Measurements from ENCODE around the gene ASXL2.
"Not testable (repeated sequence)": the region's sequence is repeated elsewhere in the genome, so short reads cannot be mapped to it uniquely, and the experiment has no call there.

The ASXL2 gene

GRCh38 chr2:25831746-25832449 lies 46.4 kb downstream of the ASXL2 start:
- DNase-seq (ENCODE audit: low read depth) = no peak
- no peak for TF ChIP-seq CTCF (IDR thresholded peaks at IDR 0.05; ENCODE audit: low read depth, low read length, missing control alignments)
- H3K4me3 ChIP-seq (ENCODE audit: low read depth, low read length) = no peak overlapping the region
- in situ Hi-C loops (cut with HindIII; ENCODE audit: low sequenced_read_pairs) = no loop called here

GRCh38 chr2:25829828-25830227 lies 48.5 kb downstream of the ASXL2 start:
- in situ Hi-C loops (cut with HindIII; ENCODE audit: low sequenced_read_pairs) = no loop called here
- no peak for TF ChIP-seq CTCF (IDR thresholded peaks at IDR 0.05; ENCODE audit: low read depth, low read length, missing control alignments)
- no peak overlapping the region for H3K4me3 ChIP-seq (ENCODE audit: low read depth, low read length)
- no peak for DNase-seq (ENCODE audit: low read depth)

GRCh38 chr2:25829377-25829704 lies 48.9 kb downstream of the ASXL2 start:
- DNase-seq (ENCODE audit: low read depth) = no peak
- in situ Hi-C loops (cut with HindIII; ENCODE audit: low sequenced_read_pairs) = no loop called here
- TF ChIP-seq CTCF (IDR thresholded peaks at IDR 0.05; ENCODE audit: low read depth, low read length, missing control alignments) = no peak
- no peak overlapping the region for H3K4me3 ChIP-seq (ENCODE audit: low read depth, low read length)

- DNase-seq (ENCODE audit: low read depth); in situ Hi-C loops (cut with HindIII; ENCODE audit: low sequenced_read_pairs): not testable (repeated sequence)
Measured at GRCh38 chr2:25828532-25829376, 49.5 kb downstream of the ASXL2 start.

GRCh38 chr2:25825238-25825637 lies 53.0 kb downstream of the ASXL2 start:
- TF ChIP-seq CTCF (IDR thresholded peaks at IDR 0.05; ENCODE audit: low read depth, low read length, missing control alignments) = no peak
- in situ Hi-C loops (cut with HindIII; ENCODE audit: low sequenced_read_pairs) = no loop called here
- no peak for DNase-seq (ENCODE audit: low read depth)
- H3K4me3 ChIP-seq (ENCODE audit: low read depth, low read length) = no peak overlapping the region

More at GRCh38 chr2:25828532-25829376, 49.5 kb downstream of the ASXL2 start:
- not testable (repeated sequence) for H3K4me3 ChIP-seq (ENCODE audit: low read depth, low read length)

GRCh38 chr2:25824718-25825117 lies 53.6 kb downstream of the ASXL2 start:
- in situ Hi-C loops (cut with HindIII; ENCODE audit: low sequenced_read_pairs) = no loop called here
- H3K4me3 ChIP-seq (ENCODE audit: low read depth, low read length) = no peak overlapping the region
- no peak for TF ChIP-seq CTCF (IDR thresholded peaks at IDR 0.05; ENCODE audit: low read depth, low read length, missing control alignments)
- no peak for DNase-seq (ENCODE audit: low read depth)

GRCh38 chr2:25824216-25824615 lies 54.1 kb downstream of the ASXL2 start:
- H3K4me3 ChIP-seq (ENCODE audit: low read depth, low read length) = no peak overlapping the region
- in situ Hi-C loops (cut with HindIII; ENCODE audit: low sequenced_read_pairs) = no loop called here
- no peak for TF ChIP-seq CTCF (IDR thresholded peaks at IDR 0.05; ENCODE audit: low read depth, low read length, missing control alignments)
- no peak for DNase-seq (ENCODE audit: low read depth)
